Activated CD8-positive, alpha-beta T cell treated with anti-CD3 and anti-CD28 coated beads, Interleukin-2, amount 10 ng/mL, durations not matched to agents 7 days and 5 days (primary cell): ENCODE data around the gene OSBPL10. TPM values are rescaled to one million over a fixed set of nuclear protein-coding genes. Genes with fewer than 3 reads are reported as not detected.
"Not testable (repeated sequence)": the region's sequence is repeated elsewhere in the genome, so short reads cannot be mapped to it uniquely, and the experiment has no call there.

ENCODE experiments used
- ATAC-seq: fragments of 150-1000 bp; cut with Tn5 transposase; one replicate; pipeline ENCODE4 v1.10.0; 2021; ENCODE audit warnings: moderate library complexity
- CTCF ChIA-PET: fragments of 350-600 bp; sonication (Branson Sonifier 250); formaldehyde crosslinking; loops from one replicate; lab custom pipeline; 2021; ENCODE audit warnings: antibody characterized with exemption; lab: Charles Lee
- POLR2A ChIA-PET: fragments of 350-600 bp; sonication (Branson Sonifier 250); formaldehyde crosslinking; loops from one replicate; lab custom pipeline; 2021; ENCODE audit warnings: antibody characterized with exemption; lab: Charles Lee
- DNase-seq: peaks from one replicate; pipeline ENCODE4 v3.0.0-alpha.2; 2020
- H3K27ac Mint-ChIP-seq: one replicate; pipeline ENCODE4 v1.8.0; 2021; ENCODE audit warnings: mild to moderate bottlenecking, mixed read lengths
- H3K27me3 Mint-ChIP-seq: one replicate; pipeline ENCODE4 v1.8.0; 2021; ENCODE audit warnings: low read depth, mixed read lengths
- H3K36me3 Mint-ChIP-seq: one replicate; pipeline ENCODE4 v1.8.0; 2021; ENCODE audit warnings: low read depth, mixed read lengths
- H3K4me1 Mint-ChIP-seq: one replicate; pipeline ENCODE4 v1.8.0; 2021; ENCODE audit warnings: low read depth, mixed read lengths
- H3K4me3 Mint-ChIP-seq: one replicate; pipeline ENCODE4 v1.8.0; 2021; ENCODE audit warnings: mild to moderate bottlenecking, mixed read lengths
- H3K9me3 Mint-ChIP-seq: one replicate; pipeline ENCODE4 v1.8.0; 2022; ENCODE audit warnings: mixed read lengths; ENCODE audit not compliant: insufficient read depth
- total RNA-seq, 2 experiments: library from RNA; stranded (reverse); gene quantifications; one replicate each; pipeline ENCODE4 v1.2.3, GENCODE V29; 2021

The OSBPL10 gene
- total RNA-seq, 2 experiments from 2014 or later = 0.05 to 0.53 TPM

DNA sequence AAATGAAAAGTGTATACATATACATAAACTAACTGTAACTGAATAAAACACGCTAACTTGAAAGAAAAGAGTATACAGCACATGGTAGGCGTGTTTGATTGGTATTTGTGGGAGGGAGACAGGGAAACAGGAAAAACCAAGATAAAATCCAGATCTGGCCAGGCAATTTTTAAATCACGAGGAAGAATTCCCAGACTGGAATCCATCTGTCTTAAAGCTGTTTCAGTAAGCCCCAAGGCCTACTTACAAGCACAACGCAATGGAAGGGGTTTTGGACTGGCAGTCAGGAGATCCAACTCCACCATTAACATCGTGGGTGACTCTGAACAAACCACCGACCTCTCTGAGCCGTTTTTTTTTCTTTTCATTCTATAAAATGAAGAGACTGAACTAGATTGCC is 195.8 kb downstream of the OSBPL10 start:
- peaks cover 17% of the 10 kb centered on the region for H3K27me3 Mint-ChIP-seq
- no peak overlapping the region for H3K4me3 Mint-ChIP-seq
- POLR2A ChIA-PET = no interaction called here
- CTCF ChIA-PET = no interaction called here
- H3K27ac Mint-ChIP-seq = no peak overlapping the region
- H3K4me1 Mint-ChIP-seq = no peaks in the 10 kb centered on the region
- DNase-seq (no peak), ATAC-seq (no peak)
- no peaks in the 10 kb centered on the region for H3K36me3 Mint-ChIP-seq
- peaks cover 4% of the 10 kb centered on the region for H3K9me3 Mint-ChIP-seq

DNA sequence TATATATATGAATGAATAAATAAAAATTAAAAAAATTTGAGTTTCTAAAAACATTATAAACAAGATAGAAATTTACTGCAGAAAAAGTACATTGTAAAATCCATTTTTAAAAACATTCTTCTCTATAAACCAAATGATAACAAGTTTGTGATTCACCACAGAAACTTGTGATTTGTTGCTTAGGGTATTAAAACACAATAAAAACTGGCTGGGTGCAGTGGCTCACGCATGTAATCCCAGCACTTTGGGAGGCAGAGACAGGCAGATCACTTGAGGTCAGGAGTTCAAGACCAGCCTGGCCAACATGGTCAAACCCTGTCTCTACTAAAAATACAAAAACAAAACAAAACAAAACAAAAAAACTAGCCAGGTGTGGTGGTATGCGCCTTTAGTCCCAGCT is 197.2 kb downstream of the OSBPL10 start:
- H3K36me3 Mint-ChIP-seq, H3K9me3 Mint-ChIP-seq, POLR2A ChIA-PET, CTCF ChIA-PET, ATAC-seq, H3K4me1 Mint-ChIP-seq, DNase-seq, H3K27ac Mint-ChIP-seq, H3K4me3 Mint-ChIP-seq: not testable (repeated sequence)
- peaks cover 17% of the 10 kb centered on the region for H3K27me3 Mint-ChIP-seq

DNA sequence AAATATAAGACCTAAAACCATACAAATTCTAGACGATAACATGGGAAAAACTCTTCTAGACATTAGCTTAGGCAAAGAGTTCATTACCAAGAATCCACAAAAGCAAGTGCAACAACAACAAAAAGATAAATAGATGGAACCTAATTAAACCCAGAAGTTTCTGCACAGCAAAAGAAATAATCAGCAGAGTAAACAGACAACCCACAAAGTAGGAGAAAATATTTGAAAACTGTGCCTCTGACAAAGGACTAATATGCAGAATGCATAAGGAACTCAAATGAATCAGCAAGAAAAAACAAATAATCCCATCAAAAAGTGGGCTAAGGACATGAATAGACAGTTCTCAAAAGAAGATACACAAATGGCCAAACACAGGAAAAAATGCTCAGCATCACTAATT is 198.8 kb downstream of the OSBPL10 start:
- DNase-seq, H3K27ac Mint-ChIP-seq, H3K4me1 Mint-ChIP-seq, H3K36me3 Mint-ChIP-seq, ATAC-seq, POLR2A ChIA-PET, CTCF ChIA-PET, H3K4me3 Mint-ChIP-seq, H3K9me3 Mint-ChIP-seq: not testable (repeated sequence)
- H3K27me3 Mint-ChIP-seq = peaks cover 17% of the 10 kb centered on the region

DNA sequence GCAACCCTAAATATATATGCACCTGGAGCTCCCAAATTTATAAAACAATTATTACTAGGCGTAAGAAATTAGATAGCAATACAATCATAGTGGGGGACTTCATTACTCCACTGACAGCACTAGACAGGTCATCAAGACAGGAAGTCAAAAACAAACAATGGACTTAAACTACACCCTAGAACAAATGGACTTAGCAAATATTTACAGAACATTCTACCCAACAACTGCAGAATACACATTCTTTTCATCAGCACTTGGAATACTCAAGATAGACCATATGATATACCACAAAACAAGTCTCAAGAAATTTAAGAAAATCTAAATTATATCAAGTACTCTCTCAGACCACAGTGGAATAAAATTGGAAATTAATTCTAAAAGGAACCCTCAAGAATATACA is 201.5 kb downstream of the OSBPL10 start:
- Mint-ChIP-seq H3K4me3 (no peak overlapping the region), H3K36me3 (no peaks in the 10 kb centered on the region), H3K9me3 (no peaks in the 10 kb centered on the region), H3K27ac (no peak overlapping the region), H3K4me1 (no peaks in the 10 kb centered on the region), H3K27me3 (peaks cover 17% of the 10 kb centered on the region)
- POLR2A ChIA-PET = no interaction called here
- DNase-seq (no peak), ATAC-seq (no peak)
- CTCF ChIA-PET = interaction anchor here (1.1 kb wide), 1 partner anchor 11 kb away, joined by 3 read pairs; no protein-coding TSS in a partner anchor

DNA sequence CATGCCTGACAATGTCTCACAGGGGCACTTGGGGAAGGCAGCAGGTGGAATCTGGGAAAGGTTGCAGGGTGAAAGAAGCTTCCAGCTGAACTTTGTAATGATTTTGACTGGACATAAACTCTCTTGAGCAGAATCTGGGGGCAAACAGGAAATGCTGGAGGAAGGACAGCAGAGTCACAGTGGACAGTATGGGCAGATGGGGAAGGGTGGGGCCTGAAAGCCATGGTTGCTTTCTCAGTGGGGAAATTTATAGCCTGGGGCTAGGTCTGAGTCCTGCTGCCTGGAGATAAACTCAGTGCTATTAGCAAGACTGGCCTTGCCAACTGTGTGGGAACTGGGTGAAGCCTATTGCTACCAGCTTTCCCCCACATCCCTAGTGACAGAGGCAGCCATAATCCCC is 203.2 kb downstream of the OSBPL10 start:
- ATAC-seq = no peak
- H3K36me3 Mint-ChIP-seq = no peaks in the 10 kb centered on the region
- ChIA-PET CTCF (no interaction called here), POLR2A (no interaction called here)
- peaks cover 17% of the 10 kb centered on the region for H3K27me3 Mint-ChIP-seq
- H3K27ac Mint-ChIP-seq = no peak overlapping the region
- no peaks in the 10 kb centered on the region for H3K9me3 Mint-ChIP-seq
- no peaks in the 10 kb centered on the region for H3K4me1 Mint-ChIP-seq
- no peak for DNase-seq
- no peak overlapping the region for H3K4me3 Mint-ChIP-seq

DNA sequence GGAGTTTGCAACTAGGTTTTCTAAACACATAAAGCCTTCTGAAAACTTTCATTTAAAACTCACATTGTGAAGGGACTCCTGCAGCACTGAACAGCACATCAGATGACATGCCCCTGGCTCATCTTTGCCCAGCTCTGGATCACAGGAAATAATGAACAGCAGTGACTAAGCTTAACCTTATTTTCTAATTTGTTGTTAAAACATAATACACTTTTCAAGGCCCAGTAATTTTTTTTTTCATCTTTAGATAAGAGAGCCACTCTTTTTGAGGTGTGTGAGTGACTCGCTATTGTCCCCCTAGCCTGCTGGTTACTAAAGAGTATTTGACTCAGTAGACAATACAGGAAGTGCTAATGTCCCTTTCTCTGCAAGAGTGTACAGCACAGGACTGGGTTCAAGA is 204.0 kb downstream of the OSBPL10 start:
- no peaks in the 10 kb centered on the region for H3K9me3 Mint-ChIP-seq
- ChIA-PET POLR2A (interaction anchor here (0.6 kb wide), 1 partner anchor 13 kb away, joined by 5 read pairs; no protein-coding TSS in a partner anchor), CTCF (no interaction called here)
- H3K4me3 Mint-ChIP-seq = no peak overlapping the region
- H3K27ac Mint-ChIP-seq = no peak overlapping the region
- DNase-seq (no peak), ATAC-seq (no peak)
- H3K4me1 Mint-ChIP-seq = no peaks in the 10 kb centered on the region
- H3K27me3 Mint-ChIP-seq = peaks cover 13% of the 10 kb centered on the region
- H3K36me3 Mint-ChIP-seq = no peaks in the 10 kb centered on the region

DNA sequence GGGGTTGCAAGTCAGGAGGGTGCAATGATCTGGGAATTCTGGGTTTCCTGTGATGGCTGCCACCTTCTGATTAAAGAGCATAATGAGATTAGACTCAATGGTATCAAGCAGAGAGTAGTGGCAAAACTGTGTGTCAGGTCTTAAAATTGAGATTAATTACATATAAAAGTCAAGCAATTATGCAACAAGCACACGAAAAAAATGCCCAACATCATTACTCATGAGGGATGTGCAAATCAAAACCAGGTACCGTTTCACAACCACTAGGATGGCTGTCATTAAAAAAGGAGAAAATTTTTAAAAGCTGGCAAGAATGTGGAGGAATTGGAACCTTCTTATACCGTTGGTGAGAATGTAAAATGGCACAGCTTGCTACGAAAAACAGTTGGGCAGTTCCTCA is 205.0 kb downstream of the OSBPL10 start:
- Mint-ChIP-seq H3K27me3 (peaks cover 7% of the 10 kb centered on the region), H3K36me3 (no peaks in the 10 kb centered on the region), H3K4me1 (no peaks in the 10 kb centered on the region), H3K4me3 (no peak overlapping the region), H3K9me3 (no peaks in the 10 kb centered on the region), H3K27ac (no peak overlapping the region)
- no peak for ATAC-seq
- CTCF ChIA-PET = no interaction called here
- POLR2A ChIA-PET = no interaction called here
- no peak for DNase-seq

DNA sequence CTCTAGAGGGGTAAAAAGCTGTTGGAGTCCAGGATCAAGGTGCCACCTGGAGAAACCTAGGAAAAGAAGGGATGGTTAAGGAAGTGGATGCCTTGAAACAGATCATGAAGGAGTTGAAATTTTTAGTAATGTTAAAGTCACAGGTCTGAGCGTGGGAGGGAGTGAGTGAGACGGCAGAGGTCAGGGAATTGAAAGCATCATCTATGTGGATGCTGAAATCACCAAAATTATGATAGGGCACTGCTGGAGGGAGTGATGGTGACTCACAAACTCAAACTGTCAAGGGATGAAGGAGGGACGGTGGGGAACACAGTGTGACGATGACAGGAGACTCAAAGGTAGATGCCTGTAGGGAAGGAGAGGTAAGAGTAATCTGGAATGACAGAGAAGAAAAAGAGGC is 205.7 kb downstream of the OSBPL10 start:
- DNase-seq = no peak
- ATAC-seq = no peak
- no peak overlapping the region for H3K4me3 Mint-ChIP-seq
- no peaks in the 10 kb centered on the region for H3K9me3 Mint-ChIP-seq
- H3K27me3 Mint-ChIP-seq = peaks cover 3% of the 10 kb centered on the region
- H3K36me3 Mint-ChIP-seq = no peaks in the 10 kb centered on the region
- ChIA-PET CTCF (no interaction called here), POLR2A (no interaction called here)
- H3K4me1 Mint-ChIP-seq = no peaks in the 10 kb centered on the region
- H3K27ac Mint-ChIP-seq = no peak overlapping the region

DNA sequence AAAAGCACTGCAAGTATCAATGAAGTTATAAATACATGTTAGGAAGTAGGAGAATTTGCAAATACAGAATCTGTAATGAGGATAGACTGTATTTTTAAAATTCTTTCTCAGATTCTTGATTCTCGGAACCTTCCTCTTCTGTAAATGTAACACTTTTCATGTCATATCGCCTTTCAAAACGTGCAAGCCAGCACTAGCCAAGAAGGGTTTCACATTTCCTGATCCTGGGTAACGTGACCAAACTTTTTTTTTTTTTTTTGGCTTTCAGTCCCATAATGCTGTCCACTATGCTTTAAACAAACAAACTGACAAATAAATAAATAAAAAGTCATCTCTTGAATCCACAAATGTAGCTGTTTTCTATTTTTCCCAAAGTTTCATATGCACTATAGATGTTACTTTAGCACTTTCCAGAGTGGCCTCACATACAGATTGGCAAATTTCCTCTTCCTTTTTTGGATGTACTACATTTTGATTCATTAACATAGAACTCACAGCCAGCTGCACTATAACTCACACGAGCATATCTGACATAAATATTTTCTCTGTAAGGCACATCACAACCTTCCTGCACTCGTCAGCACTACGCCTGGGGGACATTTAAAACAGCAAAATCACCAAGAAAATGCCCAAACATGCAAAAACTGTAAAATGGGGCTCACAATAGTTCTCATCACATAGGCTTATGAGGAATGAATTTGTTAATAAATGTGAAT is 208.1 kb downstream of the OSBPL10 start:
- ChIA-PET POLR2A (no interaction called here), CTCF (no interaction called here)
- no peak overlapping the region for H3K4me3 Mint-ChIP-seq
- ATAC-seq (no peak), DNase-seq (no peak)
- no peaks in the 10 kb centered on the region for H3K27me3 Mint-ChIP-seq
- H3K36me3 Mint-ChIP-seq = no peaks in the 10 kb centered on the region
- no peaks in the 10 kb centered on the region for H3K9me3 Mint-ChIP-seq
- peaks cover 2% of the 10 kb centered on the region for H3K4me1 Mint-ChIP-seq
- H3K27ac Mint-ChIP-seq = no peak overlapping the region

DNA sequence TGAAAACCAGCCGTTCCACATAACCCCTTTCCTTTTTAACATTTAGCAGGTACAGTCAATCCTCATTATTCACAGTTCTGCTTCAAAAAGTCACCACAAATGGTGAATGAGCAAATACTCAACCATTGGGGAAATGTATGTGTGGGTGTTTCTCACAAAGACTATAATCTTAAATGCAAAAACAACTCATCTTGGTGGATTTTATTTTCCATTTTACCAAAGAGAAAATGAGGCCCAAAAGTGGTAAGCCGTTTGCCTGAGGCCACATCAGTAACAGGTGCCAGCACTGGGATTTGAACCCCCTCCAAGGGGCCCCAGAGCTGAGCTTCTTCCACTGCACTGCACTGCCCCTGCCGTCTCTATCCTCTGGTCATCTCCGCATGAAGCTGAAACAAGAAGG is 208.8 kb downstream of the OSBPL10 start:
- Mint-ChIP-seq H3K36me3 (no peaks in the 10 kb centered on the region), H3K9me3 (no peaks in the 10 kb centered on the region), H3K4me3 (no peak overlapping the region), H3K27ac (no peak overlapping the region), H3K4me1 (peaks cover 2% of the 10 kb centered on the region), H3K27me3 (no peaks in the 10 kb centered on the region)
- no peak for DNase-seq
- POLR2A ChIA-PET = interaction anchor here (1.1 kb wide), 1 partner anchor 23 kb away, joined by 3 read pairs; no protein-coding TSS in a partner anchor
- no peak for ATAC-seq
- CTCF ChIA-PET = no interaction called here

DNA sequence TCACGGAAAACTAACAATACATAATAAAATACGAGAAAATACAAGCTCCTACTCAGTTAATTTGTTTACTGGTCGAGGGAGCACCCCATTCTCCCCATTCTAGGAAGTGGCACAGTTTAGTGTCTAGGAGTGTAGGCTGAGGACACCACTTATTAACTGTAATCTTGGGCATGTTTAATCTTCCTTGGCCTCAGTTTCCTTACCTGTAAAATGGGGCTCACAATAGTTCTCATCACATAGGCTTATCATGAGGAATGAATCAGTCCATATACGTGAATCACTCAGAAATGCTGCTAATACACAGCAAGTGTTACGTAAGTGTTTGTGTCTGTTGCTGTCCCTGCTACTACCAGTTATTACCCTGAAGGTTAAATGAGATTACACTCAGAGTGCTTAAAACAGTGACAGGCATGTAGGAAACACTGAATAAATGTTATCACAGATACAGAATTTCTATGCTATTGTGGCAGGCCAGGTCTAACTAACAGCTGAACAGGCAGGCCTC is 210.2 kb downstream of the OSBPL10 start:
- Mint-ChIP-seq H3K4me3 (no peak overlapping the region), H3K4me1 (peaks cover 2% of the 10 kb centered on the region), H3K27ac (no peak overlapping the region), H3K9me3 (no peaks in the 10 kb centered on the region), H3K36me3 (no peaks in the 10 kb centered on the region), H3K27me3 (no peaks in the 10 kb centered on the region)
- no peak for ATAC-seq
- DNase-seq = no peak
- CTCF ChIA-PET = no interaction called here
- POLR2A ChIA-PET = no interaction called here

DNA sequence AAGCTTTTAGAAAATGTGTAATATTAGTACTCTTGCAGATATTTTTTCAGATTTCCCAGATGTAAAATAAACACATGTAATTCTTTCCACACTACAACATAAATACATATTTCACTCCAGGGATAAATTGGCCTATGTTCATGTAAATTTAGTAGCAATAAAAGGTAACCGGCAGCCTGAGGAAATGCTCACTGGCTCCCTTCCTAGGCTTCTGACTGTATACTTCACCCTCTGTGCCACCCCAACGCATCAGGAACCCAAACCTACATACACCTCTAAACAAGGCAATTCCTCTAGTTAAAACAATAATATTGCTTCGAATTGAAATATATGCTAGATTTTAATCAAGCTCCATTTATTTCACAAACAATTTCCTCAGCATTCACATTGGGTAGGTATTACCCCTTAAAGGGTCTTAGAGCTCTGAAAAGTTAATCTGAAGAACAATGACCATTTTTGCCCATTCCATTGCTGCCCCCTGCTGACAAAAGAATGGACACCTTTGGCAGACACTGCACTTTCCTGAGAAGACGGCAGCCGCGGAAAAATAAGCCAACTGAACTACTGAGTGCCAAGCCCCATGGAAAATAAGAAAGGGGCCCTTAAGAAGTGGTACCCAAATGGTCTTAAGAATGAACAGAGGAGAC is 212.5 kb downstream of the OSBPL10 start:
- DNase-seq = peak; percentile 65
- H3K27ac Mint-ChIP-seq = no peak overlapping the region
- H3K9me3 Mint-ChIP-seq = no peaks in the 10 kb centered on the region
- ChIA-PET POLR2A (interaction anchor here (0.6 kb wide), 1 partner anchor 471 kb away, joined by 3 read pairs; no protein-coding TSS in a partner anchor), CTCF (interaction anchor here (0.6 to 1.8 kb wide), 11 partner anchors 11 to 1018 kb away, joined by 3 to 9 read pairs (median 4); partner anchors contain the start of gene STT3B)
- H3K27me3 Mint-ChIP-seq = no peaks in the 10 kb centered on the region
- ATAC-seq = peak; percentile 61
- H3K4me1 Mint-ChIP-seq = peaks cover 3% of the 10 kb centered on the region
- no peaks in the 10 kb centered on the region for H3K36me3 Mint-ChIP-seq
- H3K4me3 Mint-ChIP-seq = no peak overlapping the region
